GM10248 (cell line): ENCODE data around the gene CFAP410.

Source experiments
- CTCF ChIA-PET: fragments of 300-600 bp; sonication (Branson Sonifier 250); formaldehyde crosslinking; extraction: SDS; loops from one replicate; lab custom pipeline; 2021; ENCODE audit warnings: antibody characterized with exemption; lab: Yijun Ruan, JAX
- POLR2A ChIA-PET: fragments of 350-650 bp; sonication (Branson Sonifier 250); formaldehyde crosslinking; extraction: SDS; loops from one replicate; lab custom pipeline; 2020; ENCODE audit warnings: antibody characterized with exemption; lab: Yijun Ruan, JAX
- DNase-seq: peaks from one replicate; pipeline ENCODE4 v3.0.0; 2012; ENCODE audit errors: extremely low spot score
- CTCF ChIP-seq: IDR thresholded peaks from 2 replicates; pipeline ENCODE4 v1.5.1; 2012; ENCODE audit warnings: mild to moderate bottlenecking, low read depth; ENCODE audit errors: extremely low read depth, missing control alignments, control extremely low read depth

The CFAP410 gene

DNA sequence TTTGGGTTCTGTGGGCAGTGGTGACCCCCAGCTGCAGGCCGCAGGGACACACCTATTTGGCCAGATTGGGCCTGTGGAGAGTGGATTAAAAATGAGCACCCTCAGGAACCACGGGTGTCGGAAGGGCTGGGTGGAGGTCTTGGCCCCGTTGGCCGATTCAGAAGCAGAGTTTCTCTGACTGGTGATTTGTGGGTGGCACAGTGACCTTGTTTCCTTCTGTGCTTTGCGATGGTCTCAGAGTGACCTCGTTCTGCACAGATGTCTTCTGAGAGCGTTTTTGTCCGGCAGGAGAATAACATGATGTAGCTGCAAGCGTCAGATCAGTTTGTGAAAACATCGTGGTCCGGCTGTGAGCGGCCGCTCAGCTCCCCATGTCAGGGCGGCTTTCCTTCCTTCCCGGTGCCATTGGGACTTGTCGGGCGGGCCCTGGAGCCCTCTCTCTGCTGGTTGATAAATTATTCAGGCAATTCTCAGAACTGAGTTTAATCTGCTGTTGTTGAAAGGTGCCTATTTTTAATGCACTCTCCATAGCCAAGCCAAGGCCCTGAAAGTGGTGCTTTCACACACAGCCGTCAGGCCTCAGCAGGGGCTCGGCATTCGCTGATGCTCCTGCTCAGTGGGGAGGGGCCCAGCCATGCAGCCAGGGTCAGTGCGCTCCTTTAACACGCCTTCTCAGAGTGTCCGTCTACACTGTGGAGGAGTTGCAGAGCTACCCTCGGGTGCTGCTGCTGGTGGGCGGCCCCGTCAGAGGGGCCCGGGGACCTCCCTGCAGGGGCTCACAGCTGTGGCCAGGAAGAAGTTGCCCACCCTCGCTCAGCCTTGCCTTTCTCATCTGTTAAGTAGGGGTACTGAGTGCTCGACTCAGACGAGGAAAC, 41.0 kb upstream of the CFAP410 start:
- TF ChIP-seq CTCF = no peak
- ChIA-PET CTCF (no interaction called here), POLR2A (no interaction called here)
- DNase-seq = no peak

DNA sequence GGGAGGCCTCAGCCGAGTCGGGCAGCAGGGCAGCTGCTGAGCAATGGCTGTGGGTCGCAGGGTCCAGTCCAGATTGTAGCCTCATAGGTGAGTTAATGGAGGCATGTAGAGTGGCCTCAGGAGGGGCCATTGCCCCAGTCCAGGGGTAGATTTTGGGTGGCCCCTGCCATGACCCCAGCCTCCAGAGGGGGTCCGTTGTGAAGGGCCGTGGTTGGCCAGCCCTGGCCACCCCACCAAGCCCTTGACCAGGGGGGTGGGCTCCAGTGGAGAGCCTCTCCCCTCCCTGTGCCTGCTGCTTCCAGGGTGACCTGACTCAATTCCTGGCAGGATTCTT, 40.3 kb upstream of the CFAP410 start:
- no peak for DNase-seq
- ChIA-PET CTCF (no interaction called here), POLR2A (no interaction called here)
- no peak for TF ChIP-seq CTCF

DNA sequence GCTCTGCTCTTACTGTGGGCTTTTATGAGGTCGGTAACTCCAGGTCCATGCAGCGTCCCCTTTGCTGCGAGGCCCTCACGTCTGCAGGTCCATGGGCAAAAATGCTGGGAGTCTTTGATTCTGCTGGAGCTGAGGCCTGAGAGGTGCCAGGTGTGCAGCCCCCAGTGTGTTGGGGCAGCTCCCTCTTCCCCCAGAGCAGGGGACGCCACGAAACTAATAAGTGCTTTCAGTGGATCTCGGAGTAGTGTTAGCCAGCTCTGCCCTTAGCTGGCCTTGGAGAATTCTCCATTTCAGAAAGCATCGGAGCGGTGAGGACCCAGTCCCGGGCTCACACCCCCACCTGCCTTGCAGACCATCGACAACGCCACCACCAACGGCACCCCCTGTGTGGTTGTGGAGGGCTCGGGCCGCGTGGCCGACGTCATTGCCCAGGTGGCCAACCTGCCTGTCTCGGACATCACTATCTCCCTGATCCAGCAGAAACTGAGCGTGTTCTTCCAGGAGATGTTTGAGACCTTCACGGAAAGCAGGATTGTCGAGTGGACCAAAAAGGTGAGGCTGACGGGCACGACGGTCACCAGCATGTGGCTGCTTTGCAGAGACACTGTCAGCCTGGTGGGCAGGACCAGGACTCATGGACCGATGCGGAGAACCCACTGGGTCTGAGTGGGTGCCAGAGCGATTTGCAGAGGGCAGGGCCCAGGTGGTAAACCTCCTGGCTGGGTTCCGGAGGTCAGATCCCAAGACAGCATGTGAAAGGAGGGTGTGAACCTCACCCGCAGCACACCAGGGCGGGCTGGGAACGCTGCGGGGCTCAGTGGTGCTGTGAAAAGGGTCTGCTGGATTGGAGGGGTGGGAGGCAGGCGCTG, 39.7 kb upstream of the CFAP410 start:
- no peak for TF ChIP-seq CTCF
- ChIA-PET CTCF (no interaction called here), POLR2A (no interaction called here)
- DNase-seq = no peak

GRCh38 chr21:44377922-44378645, 38.9 kb upstream of the CFAP410 start:
- TF ChIP-seq CTCF = no peak
- ChIA-PET POLR2A (no interaction called here), CTCF (no interaction called here)
- no peak for DNase-seq

DNA sequence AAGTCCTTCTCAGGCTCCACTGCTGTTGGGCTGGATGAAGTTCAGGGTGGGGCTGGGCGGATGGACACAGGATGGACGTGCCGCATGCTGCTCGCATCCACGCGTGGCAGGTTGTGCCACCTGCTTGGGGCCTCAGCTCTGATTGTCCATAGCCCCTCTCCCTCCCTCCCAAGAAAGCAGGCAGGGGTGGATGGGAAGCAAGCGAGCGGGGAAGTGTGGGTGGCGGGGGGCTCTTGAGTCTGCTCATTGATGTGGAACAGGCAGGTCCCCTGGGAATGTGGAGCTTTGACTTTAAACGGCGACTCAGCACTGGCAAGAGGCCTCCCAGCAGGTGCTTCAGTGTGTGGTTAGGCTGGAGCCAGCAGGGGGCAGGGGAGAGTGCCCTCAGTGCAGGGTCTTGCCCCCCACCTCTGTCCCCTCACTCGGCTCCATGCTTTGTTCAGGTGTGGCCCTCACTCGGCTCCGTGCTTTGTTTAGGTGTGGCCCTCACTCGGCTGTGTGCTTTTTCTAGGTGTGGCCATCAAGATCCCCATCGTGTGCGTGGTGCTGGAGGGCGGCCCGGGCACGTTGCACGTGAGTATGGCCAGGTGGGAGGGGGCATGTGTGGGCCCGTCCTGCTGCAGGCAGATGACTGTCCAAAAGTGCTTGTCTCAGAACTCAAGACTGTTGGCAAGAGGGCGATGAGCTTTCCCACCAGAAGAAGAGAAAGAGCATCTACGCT, 38.2 kb upstream of the CFAP410 start:
- ChIA-PET POLR2A (no interaction called here), CTCF (no interaction called here)
- no peak for DNase-seq
- TF ChIP-seq CTCF = no peak

- CTCF ChIA-PET = no interaction called here
- POLR2A ChIA-PET = no interaction called here
- no peak for TF ChIP-seq CTCF
Measured at GRCh38 chr21:44376606-44377005, 37.4 kb upstream of the CFAP410 start.

More at GRCh38 chr21:44376606-44377005, 37.4 kb upstream of the CFAP410 start:
- no peak for DNase-seq
